Measurements from ENCODE around the gene HSP90AB1.

The HSP90AB1 gene

DNA sequence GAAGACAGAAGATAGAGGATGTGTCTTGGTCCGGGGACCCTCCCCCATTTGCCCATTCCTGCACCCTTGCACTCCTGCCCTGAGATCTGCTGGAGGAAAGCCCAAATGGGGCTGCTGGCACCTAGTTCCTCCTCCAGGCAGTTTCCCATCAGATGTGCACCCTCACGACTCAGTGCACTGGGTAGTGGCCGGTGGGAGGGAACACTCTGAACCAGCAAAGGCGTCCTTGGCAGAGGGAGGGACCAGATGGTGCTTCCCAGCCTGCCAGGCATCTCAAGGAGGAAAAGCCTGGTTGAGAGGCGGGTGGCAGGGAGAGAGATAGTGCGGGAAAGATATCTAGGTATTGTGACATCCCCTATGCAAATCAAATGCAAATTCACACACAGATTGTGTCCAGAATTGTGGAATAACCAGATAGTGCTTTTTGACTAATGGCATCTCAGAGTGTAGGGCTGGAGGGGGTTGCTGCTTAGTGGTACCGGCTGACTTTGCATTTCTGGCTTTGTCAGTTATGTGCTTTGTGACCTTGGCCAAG is 42.9 kb downstream of the HSP90AB1 start:
- TF ChIP-seq POLR2AphosphoS5 (IDR thresholded peaks at IDR 0.05; ENCODE audit: low read depth) (no peak), CTCF (IDR thresholded peaks at IDR 0.05; ENCODE audit: insufficient read depth, low read length) (no peak), GABPA (IDR thresholded peaks at IDR 0.05; ENCODE audit: low read depth) (no peak), SPI1 (IDR thresholded peaks at IDR 0.05; ENCODE audit: borderline replicate concordance, low read depth) (no peak)
- TF ChIP-seq, protein P1, sequence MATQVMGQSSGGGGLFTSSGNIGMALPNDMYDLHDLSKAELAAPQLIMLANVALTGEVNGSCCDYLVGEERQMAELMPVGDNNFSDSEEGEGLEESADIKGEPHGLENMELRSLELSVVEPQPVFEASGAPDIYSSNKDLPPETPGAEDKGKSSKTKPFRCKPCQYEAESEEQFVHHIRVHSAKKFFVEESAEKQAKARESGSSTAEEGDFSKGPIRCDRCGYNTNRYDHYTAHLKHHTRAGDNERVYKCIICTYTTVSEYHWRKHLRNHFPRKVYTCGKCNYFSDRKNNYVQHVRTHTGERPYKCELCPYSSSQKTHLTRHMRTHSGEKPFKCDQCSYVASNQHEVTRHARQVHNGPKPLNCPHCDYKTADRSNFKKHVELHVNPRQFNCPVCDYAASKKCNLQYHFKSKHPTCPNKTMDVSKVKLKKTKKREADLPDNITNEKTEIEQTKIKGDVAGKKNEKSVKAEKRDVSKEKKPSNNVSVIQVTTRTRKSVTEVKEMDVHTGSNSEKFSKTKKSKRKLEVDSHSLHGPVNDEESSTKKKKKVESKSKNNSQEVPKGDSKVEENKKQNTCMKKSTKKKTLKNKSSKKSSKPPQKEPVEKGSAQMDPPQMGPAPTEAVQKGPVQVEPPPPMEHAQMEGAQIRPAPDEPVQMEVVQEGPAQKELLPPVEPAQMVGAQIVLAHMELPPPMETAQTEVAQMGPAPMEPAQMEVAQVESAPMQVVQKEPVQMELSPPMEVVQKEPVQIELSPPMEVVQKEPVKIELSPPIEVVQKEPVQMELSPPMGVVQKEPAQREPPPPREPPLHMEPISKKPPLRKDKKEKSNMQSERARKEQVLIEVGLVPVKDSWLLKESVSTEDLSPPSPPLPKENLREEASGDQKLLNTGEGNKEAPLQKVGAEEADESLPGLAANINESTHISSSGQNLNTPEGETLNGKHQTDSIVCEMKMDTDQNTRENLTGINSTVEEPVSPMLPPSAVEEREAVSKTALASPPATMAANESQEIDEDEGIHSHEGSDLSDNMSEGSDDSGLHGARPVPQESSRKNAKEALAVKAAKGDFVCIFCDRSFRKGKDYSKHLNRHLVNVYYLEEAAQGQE (IDR thresholded peaks at IDR 0.05; ENCODE audit: insufficient replicate concordance, low read depth), result no peak
- no peak overlapping the region for H3K27ac ChIP-seq (replicated peaks)
- peaks cover 16% of the 10 kb centered on the region for H3K27me3 ChIP-seq (ENCODE audit: insufficient read depth, poor library complexity, severe bottlenecking)
- no peak for DNase-seq (ENCODE audit: low read depth in 1 of 2, low spot score in 1 of 2)
- H3K4me3 ChIP-seq (replicated peaks; ENCODE audit: insufficient read depth, low read length), result no peak overlapping the region

DNA sequence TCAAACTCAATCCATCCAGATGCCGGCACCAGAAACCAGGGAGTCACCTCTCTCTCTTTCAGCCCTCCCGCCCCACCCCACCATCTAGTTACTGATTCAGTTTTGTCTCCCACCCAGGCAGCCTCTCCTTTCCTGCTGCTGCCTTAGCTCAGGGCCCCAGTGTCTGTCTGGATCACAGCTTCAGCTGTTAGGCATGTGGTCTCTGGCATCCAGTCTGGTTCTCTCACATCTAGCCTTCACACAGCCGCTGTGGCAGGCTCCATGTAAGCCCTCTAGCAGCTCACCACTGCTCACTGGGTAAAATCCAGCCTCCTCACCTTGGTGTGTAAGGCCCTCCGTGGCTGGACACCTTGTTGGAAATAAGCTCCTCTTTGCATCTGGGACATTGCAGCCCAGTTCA is 44.9 kb downstream of the HSP90AB1 start:
- Histone ChIP-seq H3K4me3 (replicated peaks; ENCODE audit: insufficient read depth, low read length) (no peak overlapping the region), H3K27me3 (ENCODE audit: insufficient read depth, poor library complexity, severe bottlenecking) (peaks cover 29% of the 10 kb centered on the region), H3K27ac (replicated peaks) (no peak overlapping the region)
- TF ChIP-seq, protein P1 (IDR thresholded peaks at IDR 0.05; ENCODE audit: insufficient replicate concordance, low read depth), result no peak
- no peak for TF ChIP-seq SPI1 (IDR thresholded peaks at IDR 0.05; ENCODE audit: borderline replicate concordance, low read depth)
- TF ChIP-seq POLR2AphosphoS5 (IDR thresholded peaks at IDR 0.05; ENCODE audit: low read depth), result no peak
- TF ChIP-seq CTCF (IDR thresholded peaks at IDR 0.05; ENCODE audit: insufficient read depth, low read length), result no peak
- no peak for TF ChIP-seq GABPA (IDR thresholded peaks at IDR 0.05; ENCODE audit: low read depth)
- DNase-seq (ENCODE audit: low read depth in 1 of 2, low spot score in 1 of 2), result no peak

DNA sequence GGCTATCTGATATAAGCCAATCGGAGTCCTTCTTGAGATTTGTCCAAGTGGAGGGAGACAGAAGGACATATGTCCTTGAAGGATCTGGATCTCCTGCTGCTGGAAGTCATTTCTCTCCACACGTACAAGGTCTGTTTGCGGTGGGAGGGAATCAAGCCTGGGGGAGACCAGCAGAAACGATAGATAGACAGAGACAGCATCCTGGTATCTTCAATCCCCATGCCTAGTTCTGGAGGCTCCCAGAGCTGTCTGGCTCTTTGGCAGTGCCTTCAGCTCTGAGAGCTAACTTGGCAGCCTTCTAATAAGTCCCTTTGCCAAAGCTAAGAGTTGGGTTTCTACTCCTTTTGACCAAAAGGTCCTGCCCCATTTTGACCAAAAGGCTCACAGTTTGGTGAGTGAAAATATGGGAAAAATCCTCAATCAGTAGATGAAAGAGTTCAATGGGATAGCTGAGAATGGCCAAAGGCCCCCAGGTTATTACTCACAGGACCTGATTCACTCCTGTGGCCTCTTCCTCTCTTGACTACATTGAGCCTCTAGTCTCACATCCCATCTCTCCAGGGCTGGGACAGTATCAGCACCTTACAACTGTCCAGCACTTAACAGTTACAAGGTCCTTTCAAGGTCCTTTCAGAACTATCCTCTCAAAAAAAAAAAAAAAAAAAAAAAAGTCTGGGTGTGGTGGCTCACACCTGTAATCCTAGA is 45.9 kb downstream of the HSP90AB1 start:
- TF ChIP-seq CTCF (IDR thresholded peaks at IDR 0.05; ENCODE audit: insufficient read depth, low read length) (no peak), POLR2AphosphoS5 (IDR thresholded peaks at IDR 0.05; ENCODE audit: low read depth) (no peak), GABPA (IDR thresholded peaks at IDR 0.05; ENCODE audit: low read depth) (no peak), SPI1 (IDR thresholded peaks at IDR 0.05; ENCODE audit: borderline replicate concordance, low read depth) (no peak)
- no peak for DNase-seq (ENCODE audit: low read depth in 1 of 2, low spot score in 1 of 2)
- Histone ChIP-seq H3K27ac (replicated peaks) (no peak overlapping the region), H3K4me3 (replicated peaks; ENCODE audit: insufficient read depth, low read length) (no peak overlapping the region), H3K27me3 (ENCODE audit: insufficient read depth, poor library complexity, severe bottlenecking) (peaks cover 36% of the 10 kb centered on the region)
